Memory B cell (primary cell): Measurements from ENCODE around the gene LCE3B.
"Not testable (repeated sequence)": the region's sequence is repeated elsewhere in the genome, so short reads cannot be mapped to it uniquely, and the experiment has no call there.

Experiments used
- ATAC-seq: fragments of 150-1000 bp; cut with Tn5 transposase; 2 replicates; pipeline ENCODE4 v1.10.0; 2021; ENCODE audit warnings: low read depth, mild to moderate bottlenecking, moderate library complexity
- DNase-seq, 2 donors: peaks; one replicate each; pipeline ENCODE4 v3.0.0; 2022; ENCODE audit warnings: low spot score in 2 of 2
- H3K27ac Mint-ChIP-seq: one replicate; pipeline ENCODE4 v1.8.0; 2022; ENCODE audit warnings: mild to moderate bottlenecking, moderate library complexity, mixed read lengths
- H3K27me3 Mint-ChIP-seq: one replicate; pipeline ENCODE4 v1.8.0; 2022; ENCODE audit warnings: mixed read lengths
- H3K36me3 Mint-ChIP-seq: one replicate; pipeline ENCODE4 v1.8.0; 2022; ENCODE audit warnings: mild to moderate bottlenecking, mixed read lengths
- H3K4me1 Mint-ChIP-seq: one replicate; pipeline ENCODE4 v1.8.0; 2022; ENCODE audit warnings: mixed read lengths
- H3K4me3 Mint-ChIP-seq: one replicate; pipeline ENCODE4 v1.8.0; 2022; ENCODE audit warnings: mild to moderate bottlenecking, moderate library complexity, mixed read lengths
- H3K9me3 Mint-ChIP-seq: one replicate; pipeline ENCODE4 v1.8.0; 2022; ENCODE audit warnings: mixed read lengths

LCE3B gene, protein sequence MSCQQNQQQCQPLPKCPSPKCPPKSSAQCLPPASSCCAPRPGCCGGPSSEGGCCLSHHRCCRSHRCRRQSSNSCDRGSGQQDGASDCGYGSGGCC

DNA sequence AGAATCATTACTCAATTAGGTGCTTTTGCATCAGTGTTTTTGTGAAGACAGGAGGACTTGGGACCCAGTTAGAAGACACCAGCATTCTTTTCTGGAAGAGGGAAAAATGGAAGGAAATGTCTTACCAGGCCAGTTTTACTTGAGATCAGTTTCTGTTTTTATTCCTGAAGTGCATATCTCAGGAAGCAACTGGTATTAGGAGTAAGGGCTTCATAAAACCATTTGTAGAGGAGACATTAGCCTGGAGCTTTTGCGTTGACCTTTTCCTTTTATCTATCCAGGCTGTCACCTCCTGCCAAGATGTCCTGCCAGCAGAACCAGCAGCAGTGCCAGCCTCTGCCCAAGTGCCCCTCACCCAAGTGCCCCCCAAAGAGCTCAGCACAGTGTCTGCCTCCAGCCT is at the start of gene LCE3B:
TSS of gene LCE3B (plus strand) at position 301 of the 400 bp plus-strand sequence. CDS start at position 301, 0 bp downstream.
- DNase-seq (no peak), ATAC-seq (no peak)
- Mint-ChIP-seq H3K27ac (no peak within 1 kb of the TSS), H3K27me3 (peaks cover 4% of the 10 kb centered on the region), H3K4me3 (no peak within 1 kb of the TSS), H3K36me3 (no peaks in the 10 kb centered on the region), H3K9me3 (peaks cover 2% of the 10 kb centered on the region), H3K4me1 (no peaks in the 10 kb centered on the region)

DNA sequence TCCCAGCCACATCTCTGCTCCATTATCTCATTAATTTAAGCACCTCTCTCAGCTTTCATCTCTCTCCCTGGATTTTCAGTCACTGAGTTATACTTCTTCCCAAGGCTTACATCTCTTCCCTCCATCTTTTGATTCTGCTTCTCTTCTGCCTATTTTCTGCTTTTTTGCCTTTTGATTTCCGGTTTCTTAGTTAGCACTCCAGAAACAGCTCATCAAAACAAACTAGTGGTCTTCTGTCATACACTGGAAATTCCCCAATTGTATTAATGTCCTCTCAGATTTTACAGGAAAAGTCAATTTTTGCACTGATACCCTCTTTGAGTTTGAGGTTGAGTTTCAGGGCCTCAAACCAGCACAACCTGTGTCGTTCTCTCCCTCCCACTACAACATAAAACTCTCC is 48.5 kb upstream of the LCE3B start:
- peaks cover 9% of the 10 kb centered on the region for H3K9me3 Mint-ChIP-seq
- no peak for ATAC-seq
- H3K4me3 Mint-ChIP-seq: no peak overlapping the region
- H3K27me3 Mint-ChIP-seq: peaks cover 4% of the 10 kb centered on the region
- DNase-seq: no peak
- H3K36me3 Mint-ChIP-seq: no peaks in the 10 kb centered on the region
- H3K27ac Mint-ChIP-seq: no peak overlapping the region
- H3K4me1 Mint-ChIP-seq: no peaks in the 10 kb centered on the region

DNA sequence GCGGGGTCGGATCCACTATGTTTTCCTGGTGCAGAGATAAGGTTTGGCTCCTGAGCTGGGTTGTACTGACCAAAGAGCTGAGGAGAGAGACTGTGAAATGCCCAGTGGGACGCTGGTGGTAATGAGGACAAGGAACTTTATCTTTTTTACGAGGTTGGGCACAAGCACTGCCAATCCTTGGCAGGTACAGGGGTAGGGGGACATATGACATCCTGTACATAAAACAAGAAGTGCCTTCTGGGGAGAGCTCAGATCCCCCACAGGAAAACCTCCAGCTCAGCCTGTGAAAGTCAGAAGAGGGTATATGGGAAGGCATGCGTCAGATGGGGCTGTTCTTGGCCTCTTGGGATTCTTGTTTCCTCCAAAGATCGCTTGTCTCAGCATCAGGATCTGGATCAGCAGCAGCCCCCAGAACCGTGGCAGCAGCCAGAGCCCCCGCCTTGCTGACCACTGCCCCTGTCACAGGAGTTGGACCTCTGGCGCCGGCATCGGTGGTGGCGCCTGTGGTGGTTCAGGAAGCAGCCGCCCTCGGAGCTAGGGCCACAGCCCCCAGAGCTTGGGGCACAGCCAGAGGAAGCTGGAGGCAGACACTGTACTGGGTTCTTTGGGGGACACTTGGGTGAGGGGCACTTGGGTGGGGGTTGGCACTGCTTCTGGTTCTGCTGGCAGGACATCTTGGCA is 47.9 kb upstream of the LCE3B start:
- ATAC-seq (no peak), DNase-seq (no peak)
- Mint-ChIP-seq H3K36me3 (no peaks in the 10 kb centered on the region), H3K4me1 (no peaks in the 10 kb centered on the region), H3K27ac (no peak overlapping the region), H3K9me3 (peaks cover 9% of the 10 kb centered on the region), H3K27me3 (peaks cover 4% of the 10 kb centered on the region), H3K4me3 (no peak overlapping the region)

DNA sequence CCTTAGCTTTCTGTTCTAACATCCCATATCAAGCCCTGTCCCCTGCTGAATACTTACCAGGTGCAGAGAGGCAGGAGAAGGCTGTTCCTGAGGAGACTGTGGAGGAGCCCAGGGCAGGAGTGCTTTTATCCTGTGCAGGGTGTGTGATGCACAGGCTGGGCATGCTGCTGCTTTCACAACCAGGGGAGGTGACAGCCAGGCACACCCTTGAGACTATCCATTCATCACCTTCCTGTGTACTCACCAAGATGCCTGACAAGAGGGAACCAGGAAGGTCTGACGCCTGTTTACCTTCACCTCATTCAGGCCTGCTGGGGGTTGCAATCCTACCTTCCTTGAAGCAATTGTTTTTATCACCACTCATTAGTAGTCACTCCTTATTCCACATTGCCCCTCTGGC is 46.9 kb upstream of the LCE3B start, which contains the start of gene LCE3E:
TSS of gene LCE3E (minus strand) at position 100 of the 400 bp plus-strand sequence. CDS start 572 bp downstream, outside the sequence.
- Mint-ChIP-seq H3K9me3 (peaks cover 9% of the 10 kb centered on the region), H3K27ac (no peak within 1 kb of the TSS), H3K36me3 (no peaks in the 10 kb centered on the region), H3K27me3 (peaks cover 7% of the 10 kb centered on the region), H3K4me3 (no peak within 1 kb of the TSS), H3K4me1 (no peaks in the 10 kb centered on the region)
- ATAC-seq: no peak
- DNase-seq: no peak

DNA sequence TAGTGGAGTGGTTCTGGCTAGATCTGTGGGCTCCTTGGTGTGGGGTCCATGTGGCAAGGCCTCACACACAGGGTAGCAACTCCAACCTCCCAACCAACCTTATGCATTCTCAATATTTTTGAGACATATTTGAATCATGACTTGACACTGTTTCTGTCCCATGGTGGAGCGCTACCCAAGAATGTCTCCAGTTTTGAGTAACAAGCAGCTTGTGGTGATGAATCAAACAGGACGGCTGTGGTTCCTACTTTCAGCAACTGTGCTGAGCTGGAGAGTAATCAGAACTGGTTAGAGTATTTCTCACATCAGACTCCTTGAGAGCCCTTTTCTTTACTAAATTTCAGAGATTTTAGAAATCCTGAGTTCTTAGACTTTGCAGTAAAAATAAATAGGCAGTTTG is 36.4 kb upstream of the LCE3B start:
- H3K27me3 Mint-ChIP-seq: peaks cover 17% of the 10 kb centered on the region
- H3K4me3 Mint-ChIP-seq: no peak overlapping the region
- no peaks in the 10 kb centered on the region for H3K4me1 Mint-ChIP-seq
- no peaks in the 10 kb centered on the region for H3K9me3 Mint-ChIP-seq
- ATAC-seq (no peak), DNase-seq (no peak)
- H3K36me3 Mint-ChIP-seq: peaks cover 2% of the 10 kb centered on the region
- no peak overlapping the region for H3K27ac Mint-ChIP-seq

DNA sequence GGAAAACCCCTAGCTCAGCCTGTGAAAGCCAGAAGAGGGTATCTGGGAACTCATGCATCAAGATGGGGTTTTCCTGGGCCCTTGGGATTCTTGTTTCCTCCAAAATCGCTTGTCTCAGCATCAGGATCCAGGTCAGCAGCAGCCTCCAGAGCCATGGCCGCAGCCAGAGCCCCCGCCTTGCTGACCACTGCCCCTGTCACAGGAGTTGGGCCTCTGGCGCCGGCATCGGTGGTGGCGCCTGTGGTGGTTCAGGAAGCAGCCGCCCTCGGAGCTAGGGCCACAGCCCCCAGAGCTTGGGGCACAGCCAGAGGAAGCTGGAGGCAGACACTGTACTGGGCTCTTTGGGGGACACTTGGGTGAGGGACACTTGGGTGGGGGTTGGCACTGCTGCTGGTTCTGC is 34.1 kb upstream of the LCE3B start:
- H3K27me3 Mint-ChIP-seq: peaks cover 11% of the 10 kb centered on the region
- not testable (repeated sequence) for DNase-seq, H3K9me3 Mint-ChIP-seq, ATAC-seq, H3K4me1 Mint-ChIP-seq, H3K4me3 Mint-ChIP-seq, H3K36me3 Mint-ChIP-seq, H3K27ac Mint-ChIP-seq

DNA sequence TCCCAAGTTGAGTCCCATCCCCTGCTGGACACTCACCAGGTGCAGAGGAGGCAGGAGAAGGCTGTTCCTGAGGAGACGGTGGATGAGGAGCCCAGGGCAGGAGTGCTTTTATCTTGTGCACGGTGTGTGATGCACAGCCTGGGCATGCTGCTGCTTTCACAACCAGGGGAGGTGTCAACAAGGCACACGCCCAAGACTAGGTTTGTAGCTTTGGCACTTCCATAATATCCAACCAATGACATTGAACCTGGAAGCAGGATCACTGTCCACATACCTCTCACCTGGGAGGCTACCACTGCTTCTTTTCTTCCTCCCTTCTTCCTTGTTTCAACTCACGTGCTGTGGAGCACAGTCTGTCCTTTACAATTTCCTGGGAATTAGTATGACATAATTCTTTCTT is 33.2 kb upstream of the LCE3B start, which contains the start of gene LCE3D:
TSS of gene LCE3D (minus strand) at position 84 of the 400 bp plus-strand sequence. CDS start 580 bp downstream, outside the sequence.
- Mint-ChIP-seq H3K36me3 (peaks cover 2% of the 10 kb centered on the region), H3K27me3 (peaks cover 9% of the 10 kb centered on the region), H3K27ac (no peak within 1 kb of the TSS), H3K4me3 (no peak within 1 kb of the TSS), H3K9me3 (no peaks in the 10 kb centered on the region), H3K4me1 (no peaks in the 10 kb centered on the region)
- ATAC-seq: no peak
- no peak for DNase-seq

DNA sequence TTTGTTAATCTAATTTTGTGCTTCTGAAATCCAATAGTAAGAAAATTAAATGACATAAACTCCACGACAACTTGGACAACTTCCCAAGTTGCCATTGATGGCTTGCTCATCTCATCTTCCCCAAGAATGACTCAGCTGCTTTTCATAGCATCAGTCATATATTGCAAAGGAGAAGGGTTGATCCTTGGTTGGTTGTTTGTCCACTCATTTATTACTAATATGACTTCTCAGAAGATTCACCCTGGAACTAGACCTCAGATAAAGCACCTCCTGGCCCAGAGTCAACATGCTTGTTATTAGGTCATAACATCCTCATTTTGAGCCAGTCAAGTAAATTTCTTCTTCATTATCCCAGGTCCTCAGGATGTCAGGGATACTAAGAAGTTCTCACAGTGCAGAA is 31.0 kb upstream of the LCE3B start:
- no peak overlapping the region for H3K27ac Mint-ChIP-seq
- peaks cover 2% of the 10 kb centered on the region for H3K9me3 Mint-ChIP-seq
- DNase-seq: no peak
- H3K4me1 Mint-ChIP-seq: no peaks in the 10 kb centered on the region
- peaks cover 2% of the 10 kb centered on the region for H3K36me3 Mint-ChIP-seq
- peaks cover 9% of the 10 kb centered on the region for H3K27me3 Mint-ChIP-seq
- no peak overlapping the region for H3K4me3 Mint-ChIP-seq
- no peak for ATAC-seq

DNA sequence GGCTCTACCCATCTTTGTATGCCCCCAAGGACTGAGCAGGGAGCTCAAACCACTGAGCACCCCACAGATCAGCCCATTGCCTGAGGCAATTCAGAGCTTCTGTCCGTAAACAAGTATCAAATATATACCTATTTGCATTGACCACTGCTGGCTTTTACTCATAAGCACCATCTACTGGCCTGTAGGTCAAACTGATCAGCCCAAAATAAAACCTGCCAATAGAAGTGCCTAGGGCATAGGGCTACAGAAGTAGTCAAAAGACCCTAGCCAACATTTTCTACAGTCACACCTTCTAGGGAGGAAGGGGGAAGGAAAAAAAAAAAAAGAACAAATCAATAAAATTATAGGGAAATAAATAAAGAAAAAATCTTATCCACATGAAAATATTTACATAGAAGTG is 28.0 kb upstream of the LCE3B start:
- Mint-ChIP-seq H3K4me1 (no peaks in the 10 kb centered on the region), H3K27me3 (peaks cover under 1% of the 10 kb centered on the region), H3K9me3 (peaks cover 2% of the 10 kb centered on the region)

DNA sequence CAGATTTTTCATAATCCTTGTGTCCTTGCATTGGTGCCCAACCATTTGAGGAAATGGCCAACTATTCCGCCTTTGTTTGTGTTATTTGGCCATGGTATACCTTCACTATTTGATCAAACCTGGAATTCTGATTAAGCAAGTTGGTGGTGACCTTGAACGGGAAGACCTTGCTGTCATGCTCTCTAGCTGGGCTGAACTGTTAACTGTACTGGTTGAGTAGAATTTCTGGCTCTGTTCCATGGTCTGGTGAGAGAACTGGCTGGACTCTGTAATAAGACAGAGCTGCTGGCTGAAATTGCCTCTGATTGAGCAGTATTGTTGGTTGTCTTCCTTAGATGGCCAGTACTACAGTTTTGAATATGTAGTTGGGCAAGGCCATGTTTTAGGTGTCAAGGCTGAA is 16.6 kb upstream of the LCE3B start:
- DNase-seq (no peak), ATAC-seq (no peak)
- Mint-ChIP-seq H3K9me3 (peaks cover 3% of the 10 kb centered on the region), H3K4me3 (no peak overlapping the region), H3K27ac (no peak overlapping the region), H3K27me3 (no peaks in the 10 kb centered on the region), H3K36me3 (no peaks in the 10 kb centered on the region), H3K4me1 (no peaks in the 10 kb centered on the region)

More for the DNA sequence above, 28.0 kb upstream of the LCE3B start:
- Mint-ChIP-seq H3K27ac (no peak overlapping the region), H3K36me3 (no peaks in the 10 kb centered on the region), H3K4me3 (no peak overlapping the region)
- no peak for ATAC-seq
- no peak for DNase-seq

DNA sequence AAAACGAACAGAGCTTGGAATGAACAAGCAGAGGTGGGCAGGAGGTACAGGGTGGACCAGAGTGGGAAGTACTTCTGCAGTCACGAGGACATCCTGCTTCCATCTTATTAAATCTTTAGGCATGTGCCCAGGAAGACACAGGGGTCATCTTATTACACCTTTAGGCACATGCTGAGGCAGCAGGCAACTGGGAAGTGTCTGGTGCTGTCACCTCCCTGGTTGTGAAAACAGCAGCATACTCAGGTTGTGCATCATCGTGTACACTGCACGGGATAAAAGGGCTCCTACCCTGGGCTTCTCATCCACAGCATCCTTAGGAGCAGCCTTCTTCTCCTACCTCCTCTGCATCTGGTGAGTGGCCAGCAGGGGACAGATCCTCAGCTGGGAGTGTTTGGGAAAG is 13.7 kb upstream of the LCE3B start, which contains the start of gene LCE3C:
TSS of gene LCE3C (plus strand) at position 301 of the 400 bp plus-strand sequence. CDS start 498 bp downstream, outside the sequence.
- Mint-ChIP-seq H3K27me3 (peaks cover 4% of the 10 kb centered on the region), H3K36me3 (no peaks in the 10 kb centered on the region), H3K27ac (no peak within 1 kb of the TSS), H3K4me3 (no peak within 1 kb of the TSS), H3K4me1 (no peaks in the 10 kb centered on the region), H3K9me3 (peaks cover 2% of the 10 kb centered on the region)
- DNase-seq (no peak), ATAC-seq (no peak)

DNA sequence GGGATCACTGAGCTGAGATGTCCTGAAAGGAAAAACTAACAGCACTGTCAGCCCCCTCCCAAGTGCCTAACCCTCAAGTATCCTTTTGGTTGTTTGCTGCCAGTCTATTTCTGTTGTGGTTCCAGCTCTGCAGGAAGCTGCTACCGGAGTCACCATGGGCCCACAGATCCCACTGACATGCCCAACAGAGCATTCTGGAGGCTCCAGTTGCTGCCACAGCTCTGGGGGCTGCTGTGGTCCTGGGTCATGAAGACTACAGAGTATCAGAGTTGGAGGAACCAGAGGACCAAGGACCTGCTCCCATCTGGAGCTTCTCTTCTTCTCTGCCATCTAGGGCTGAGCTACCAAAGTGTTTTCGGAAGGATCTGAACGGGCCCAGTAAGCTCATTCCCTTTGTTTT is 8.4 kb downstream of the LCE3B start:
- DNase-seq (no peak), ATAC-seq (no peak)
- Mint-ChIP-seq H3K4me1 (no peaks in the 10 kb centered on the region), H3K9me3 (peaks cover 6% of the 10 kb centered on the region), H3K36me3 (no peaks in the 10 kb centered on the region), H3K4me3 (no peak overlapping the region), H3K27me3 (peaks cover 21% of the 10 kb centered on the region), H3K27ac (no peak overlapping the region)

DNA sequence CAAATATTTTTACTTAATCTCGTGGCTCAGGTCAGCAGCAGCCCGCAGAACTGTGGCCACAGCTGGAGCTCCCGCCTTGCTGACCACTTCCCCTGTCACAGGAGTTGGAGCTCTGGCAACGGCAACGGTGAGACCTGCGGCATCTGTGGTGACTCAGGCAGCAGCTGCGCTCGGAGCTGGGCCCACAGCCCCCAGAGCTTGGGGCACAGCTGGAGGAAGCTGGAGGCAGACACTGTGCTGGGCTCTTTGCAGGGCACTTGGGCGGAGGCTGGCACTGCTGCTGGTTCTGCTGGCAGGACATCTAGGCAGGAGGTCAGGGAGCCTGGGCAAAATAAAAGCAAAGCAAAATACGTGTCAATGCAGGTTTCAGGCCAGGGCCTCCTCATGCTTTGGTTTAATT is 9.2 kb downstream of the LCE3B start, which contains the start of gene LCE3A:
TSS of gene LCE3A (minus strand) at position 301 of the 400 bp plus-strand sequence. CDS start at position 301, 0 bp downstream.
- DNase-seq: no peak

DNA sequence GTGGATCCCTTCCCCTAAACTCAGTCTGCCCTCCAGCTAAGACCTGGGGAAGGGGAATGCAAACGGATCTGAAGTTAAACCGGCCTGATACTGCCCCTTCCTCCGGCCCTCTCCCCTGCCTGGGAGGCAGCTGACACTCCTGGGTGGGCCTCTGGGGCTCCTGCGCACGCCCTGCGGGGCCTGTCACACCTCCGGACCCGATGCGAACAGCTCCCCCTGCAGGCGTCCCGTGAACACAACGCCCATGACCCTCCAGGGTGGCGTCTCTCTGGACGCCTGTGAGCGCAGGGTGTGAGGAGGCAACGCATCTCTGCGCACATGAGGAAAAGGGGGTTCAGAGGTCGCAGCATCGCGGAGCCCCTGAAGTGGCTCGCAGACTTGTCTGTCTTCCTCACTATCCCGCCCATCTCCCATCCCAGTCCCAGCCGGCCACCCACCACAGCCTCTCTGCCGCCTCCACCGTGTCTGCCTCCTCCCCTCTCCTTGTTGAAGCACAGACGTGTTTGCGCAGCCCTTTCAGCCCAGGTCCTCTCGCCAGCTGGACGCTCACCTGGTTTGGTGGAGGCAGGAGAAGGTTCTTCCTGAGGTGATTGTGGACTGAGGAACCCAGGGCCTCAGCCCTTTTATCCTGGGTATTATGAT is 9.7 kb downstream of the LCE3B start:
- Mint-ChIP-seq H3K27ac (no peak overlapping the region), H3K4me1 (no peaks in the 10 kb centered on the region), H3K9me3 (peaks cover 6% of the 10 kb centered on the region), H3K4me3 (no peak overlapping the region), H3K36me3 (no peaks in the 10 kb centered on the region), H3K27me3 (peaks cover 26% of the 10 kb centered on the region)
- no peak for DNase-seq
- no peak for ATAC-seq

More for the DNA sequence above, 9.2 kb downstream of the LCE3B start, which contains the start of gene LCE3A:
- Mint-ChIP-seq H3K36me3 (no peaks in the 10 kb centered on the region), H3K4me3 (no peak within 1 kb of the TSS), H3K27ac (no peak within 1 kb of the TSS), H3K4me1 (no peaks in the 10 kb centered on the region), H3K27me3 (peaks cover 26% of the 10 kb centered on the region), H3K9me3 (peaks cover 6% of the 10 kb centered on the region)
- ATAC-seq: no peak
